ENCODE measurements around the gene DYNLT1.
"Not testable (repeated sequence)": the region's sequence is repeated elsewhere in the genome, so short reads cannot be mapped to it uniquely, and the experiment has no call there.

DYNLT1 gene

GRCh38 chr6:158662954-158663624 lies 18.5 kb upstream of the DYNLT1 start:
- DNase-seq = no peak

DNA sequence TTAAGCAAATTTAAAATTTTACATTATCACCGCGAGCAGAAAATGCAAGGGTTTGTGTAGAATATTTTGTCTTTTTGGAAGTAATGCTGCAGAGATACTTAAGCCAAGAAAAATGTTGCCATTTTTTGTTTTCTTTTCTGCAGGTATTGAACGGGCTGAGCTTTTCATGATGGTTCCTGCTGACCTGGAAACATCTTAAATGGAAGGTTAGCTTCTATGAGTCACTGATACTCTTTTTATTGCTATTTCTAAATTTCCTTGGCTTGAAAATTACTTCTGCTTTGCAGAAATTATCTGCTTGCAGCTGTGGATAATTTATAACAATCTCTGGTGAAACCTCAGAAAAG lies 18.0 kb upstream of the DYNLT1 start:
- no peak for DNase-seq

GRCh38 chr6:158661156-158661685 lies 16.7 kb upstream of the DYNLT1 start:
- DNase-seq = no peak

DNA sequence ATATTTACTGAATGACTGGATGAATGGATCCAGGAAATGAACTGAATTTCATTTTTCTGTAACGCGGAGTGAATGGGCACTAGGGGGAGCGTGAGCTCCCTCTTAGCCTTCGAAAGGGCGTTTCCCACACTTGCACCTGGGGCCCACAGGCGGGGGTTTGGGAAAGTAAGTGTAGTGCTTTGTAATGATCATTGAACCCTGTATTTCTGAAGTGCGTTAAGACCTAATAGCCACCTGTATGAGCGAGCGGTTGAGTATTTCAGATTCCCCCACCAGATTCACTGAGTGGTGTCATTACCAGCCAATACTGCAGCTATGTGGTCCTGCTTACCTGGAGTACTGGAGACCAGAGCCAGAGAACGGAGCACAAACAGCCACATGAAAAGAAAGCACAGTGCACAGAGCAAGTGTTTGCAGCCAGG lies 15.8 kb upstream of the DYNLT1 start:
- peak; percentile 51 for DNase-seq

DNA sequence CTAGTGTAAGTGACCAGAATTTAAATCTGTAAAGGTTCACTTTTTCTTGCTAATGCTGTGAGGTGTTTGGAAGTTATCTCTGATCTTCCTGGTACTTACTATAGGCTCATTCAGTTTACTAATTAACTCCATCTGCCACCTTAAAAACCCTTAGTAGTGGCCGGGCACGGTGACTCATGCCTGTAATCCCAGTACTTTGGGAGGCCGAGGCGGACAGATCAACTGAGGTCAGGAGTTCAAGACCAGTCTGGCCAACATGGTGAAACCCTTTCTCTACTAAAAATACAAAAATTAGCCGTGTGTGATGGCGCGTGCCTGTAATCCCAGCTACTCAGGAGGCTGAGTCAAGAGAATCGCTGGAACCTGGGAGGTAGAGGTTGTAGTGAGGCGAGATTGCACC lies 12.4 kb upstream of the DYNLT1 start:
- DNase-seq = not testable (repeated sequence)

DNA sequence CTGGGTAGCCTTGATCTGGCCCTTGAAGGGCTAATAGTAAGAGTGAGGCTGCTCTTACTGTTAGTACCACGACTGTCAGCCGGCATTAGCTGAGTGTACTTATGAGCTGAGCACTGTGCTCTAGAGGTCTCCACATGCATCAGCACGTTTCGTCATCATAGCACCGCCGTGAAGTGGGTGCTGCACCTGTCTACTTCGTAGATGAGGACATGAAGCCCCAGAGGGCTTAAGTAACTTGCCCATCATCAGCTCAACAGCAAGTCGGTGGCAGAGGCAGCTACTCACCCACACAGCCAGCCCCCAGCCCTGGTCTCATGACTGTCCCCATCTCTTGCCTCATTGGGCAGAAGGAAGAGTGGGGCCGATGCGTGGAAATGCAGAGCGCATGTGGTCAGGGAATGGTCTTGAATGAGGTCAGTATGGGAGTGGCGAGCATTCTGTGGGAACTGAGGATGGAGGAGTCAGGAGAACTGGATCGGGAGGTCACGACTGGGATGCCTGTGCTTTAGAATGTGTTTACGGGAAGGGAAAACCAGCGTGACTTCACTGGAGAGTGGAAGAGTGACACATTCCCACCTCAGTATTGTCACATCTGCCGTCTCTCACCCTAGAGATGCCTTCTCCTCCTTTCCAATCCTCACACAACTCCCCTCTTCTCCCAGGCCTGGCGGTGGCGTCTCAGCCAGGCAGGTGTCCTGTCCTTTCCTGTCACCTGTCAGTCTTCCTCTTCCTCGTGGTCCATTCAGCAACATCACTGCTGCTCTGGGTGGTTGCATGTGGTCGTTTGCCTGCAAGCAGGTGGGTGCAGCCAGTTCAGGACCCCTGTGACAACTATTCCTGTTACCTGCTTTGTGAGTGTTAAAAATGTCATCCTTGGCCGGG lies 11.3 kb upstream of the DYNLT1 start:
- DNase-seq = no peak

DNA sequence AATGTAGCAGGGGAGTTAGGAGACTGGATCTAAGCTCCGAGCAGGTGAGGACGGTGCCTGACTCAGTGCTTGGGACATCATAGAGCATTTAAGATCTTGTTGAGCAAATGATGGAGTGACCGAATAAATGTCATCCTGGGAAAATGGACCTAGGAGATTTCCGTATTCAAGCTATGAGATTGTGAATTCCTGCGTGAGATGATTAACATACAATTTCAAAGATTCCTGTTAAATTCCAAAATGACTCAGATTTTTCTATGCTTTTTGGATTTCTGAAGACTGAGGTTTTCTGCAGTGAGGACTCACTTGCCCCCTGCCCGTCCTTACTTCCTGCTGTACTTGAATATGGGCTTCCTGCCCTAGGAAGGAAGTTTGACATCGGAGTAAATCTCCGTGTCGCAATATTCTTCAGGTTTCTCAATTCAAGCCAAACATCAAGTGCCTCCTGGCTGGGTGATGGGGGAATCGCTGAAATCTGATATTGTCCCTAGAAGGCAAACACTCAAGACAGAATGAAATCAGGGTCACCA lies 10.5 kb upstream of the DYNLT1 start:
- no peak for DNase-seq

DNA sequence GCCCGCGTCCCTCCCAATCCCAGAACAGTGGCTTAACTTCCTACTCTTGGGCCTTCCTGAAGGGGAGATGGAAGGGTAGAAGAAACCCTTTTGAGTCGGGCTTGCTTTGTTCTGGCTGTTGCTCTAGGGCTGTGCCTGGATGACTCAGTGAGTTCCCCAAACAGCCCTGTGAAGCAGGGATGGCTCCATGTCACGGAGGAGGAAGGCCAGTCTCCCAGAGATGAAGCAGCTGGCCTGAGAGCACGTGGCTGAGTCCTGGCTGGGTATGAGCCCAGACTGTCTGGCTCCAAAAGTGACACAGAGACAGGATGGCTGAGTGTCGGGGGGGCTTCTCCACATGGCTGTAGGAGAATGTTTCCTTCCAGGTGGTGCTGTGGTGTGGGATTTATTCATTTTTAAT lies 10.0 kb upstream of the DYNLT1 start:
- DNase-seq = no peak

DNA sequence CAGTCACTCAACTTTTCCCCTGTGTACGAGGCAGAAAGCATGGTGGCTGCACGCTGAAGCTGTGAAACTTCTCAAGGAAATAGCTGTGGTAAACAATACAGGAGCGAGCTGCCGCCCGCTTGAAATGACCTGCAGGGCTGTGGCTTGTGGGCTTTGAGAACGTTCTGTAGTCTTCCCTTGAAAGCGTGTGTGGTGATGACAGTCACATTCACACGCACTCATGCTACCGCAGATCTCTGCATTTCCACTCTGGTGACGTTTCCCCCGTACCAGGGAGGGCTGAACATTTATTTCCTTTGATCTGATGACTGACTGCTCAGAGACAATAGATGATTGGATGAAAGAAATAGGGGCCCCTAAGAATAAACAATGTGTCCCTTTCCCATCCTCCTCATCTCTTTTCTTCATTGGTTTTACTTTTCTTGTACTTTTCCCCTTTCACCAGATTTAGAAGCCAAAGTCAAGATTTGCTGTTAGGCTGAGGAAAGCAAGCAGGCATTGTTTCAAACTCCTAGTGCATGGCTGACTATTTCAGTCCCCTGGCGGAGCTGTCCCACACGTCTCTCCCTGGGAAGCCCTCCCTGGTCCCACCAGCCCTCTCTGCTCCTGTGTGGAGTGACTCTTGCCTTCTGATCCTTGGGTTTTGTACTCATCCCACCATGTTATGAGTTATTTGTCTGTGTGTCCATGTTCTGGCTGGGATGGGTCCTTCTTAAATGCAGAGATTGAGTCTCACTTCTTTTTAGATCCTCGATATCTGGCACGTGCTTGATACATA lies 9.2 kb upstream of the DYNLT1 start:
- DNase-seq = peak; percentile 91

GRCh38 chr6:158651981-158652737 lies 7.6 kb upstream of the DYNLT1 start:
- DNase-seq = not testable (repeated sequence)

- DNase-seq = peak; percentile 90
Measured at GRCh38 chr6:158649289-158650143, 5.0 kb upstream of the DYNLT1 start, which contains the start of gene SYTL3. TSS of gene SYTL3 (plus strand) at chr6:158650054. CDS start at chr6:158663269, 13,215 bp downstream.

GRCh38 chr6:158648682-158649131 lies 4.2 kb upstream of the DYNLT1 start:
- peak; percentile 47 for DNase-seq

GRCh38 chr6:158647501-158647900 lies 3.0 kb upstream of the DYNLT1 start:
- no peak for DNase-seq

DNA sequence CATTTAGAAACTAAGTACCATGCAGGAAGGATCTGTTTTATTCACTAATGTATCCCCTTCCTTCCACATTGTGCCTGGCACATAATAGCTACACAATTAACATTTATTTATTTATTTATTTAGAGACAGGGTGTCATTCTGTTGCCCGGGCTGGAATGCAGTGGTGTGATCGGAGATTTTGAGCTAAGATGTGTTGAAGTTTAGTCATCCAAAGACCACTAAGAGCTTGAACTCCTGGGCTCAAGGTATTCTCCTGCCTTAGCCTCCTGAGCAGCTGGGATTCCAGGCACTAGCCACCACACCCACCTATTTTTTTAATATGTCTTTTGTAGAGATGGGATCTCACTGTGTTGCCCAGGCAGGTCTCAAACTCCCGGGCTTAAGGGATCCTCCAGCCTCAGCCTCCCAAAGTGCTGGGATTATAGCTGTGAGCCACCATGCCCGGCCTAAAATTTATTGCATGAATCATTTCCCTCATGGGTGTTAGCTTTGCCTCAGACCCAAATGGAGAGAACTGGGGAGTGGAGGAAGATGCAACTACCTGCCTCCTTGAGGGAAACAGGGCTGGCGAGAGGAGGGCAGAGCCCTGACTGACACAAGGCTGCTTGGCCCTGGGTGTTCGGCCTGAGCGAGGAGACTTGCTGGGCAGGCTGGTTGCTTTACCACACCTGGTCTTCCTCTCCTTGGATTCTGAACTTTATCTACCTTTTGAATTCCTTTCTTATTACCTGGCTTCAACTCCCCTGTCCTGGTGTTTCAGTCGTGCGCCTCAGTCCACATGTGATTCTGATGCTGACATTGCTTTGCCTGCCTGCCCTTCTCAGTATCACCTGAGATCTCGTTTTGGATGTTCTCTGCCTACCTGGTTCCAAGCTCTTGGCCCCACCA lies 1.7 kb upstream of the DYNLT1 start:
- no peak for DNase-seq

- peak; percentile 57 for DNase-seq
Measured at GRCh38 chr6:158645064-158646022, 800 bp upstream of the DYNLT1 start.

DNA sequence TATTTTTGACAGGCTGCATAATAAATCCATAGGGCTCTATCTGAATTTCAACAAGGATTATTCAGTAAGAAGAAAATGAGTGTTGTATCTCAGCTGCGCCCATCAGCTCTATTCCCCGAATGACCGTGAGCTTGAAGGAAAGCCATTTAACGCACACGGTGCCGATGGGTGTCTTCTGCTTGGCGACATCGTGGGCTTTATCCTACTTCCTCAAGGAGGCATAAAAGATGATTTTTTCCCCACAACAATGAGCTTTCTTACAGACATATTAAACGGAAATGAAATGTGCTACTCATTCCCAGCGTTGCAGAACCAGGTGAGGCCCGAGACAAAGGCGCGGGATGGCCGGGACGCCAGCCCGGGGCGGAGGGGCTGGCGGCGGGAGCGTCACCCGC lies 710 bp downstream of the DYNLT1 start:
- no peak for DNase-seq

- no peak for DNase-seq
Measured at GRCh38 chr6:158642097-158642601, 2.4 kb downstream of the DYNLT1 start.

- no peak for DNase-seq
Measured at GRCh38 chr6:158640519-158640918, 4.0 kb downstream of the DYNLT1 start.

GRCh38 chr6:158639056-158639455 lies 5.5 kb downstream of the DYNLT1 start:
- DNase-seq = no peak
